IMR-90 (cell line): ENCODE data around the gene TASP1. TPM values are rescaled to one million over a fixed set of nuclear protein-coding genes. Genes with fewer than 3 reads are reported as not detected.

Experiments
- ATAC-seq: fragments of 200-7000 bp; cut with Tn5 transposase; 2 replicates; pipeline ENCODE4 v1.9.1; 2020; ENCODE audit warnings: low read depth, mild to moderate bottlenecking, moderate library complexity
- BruUV-seq: library from RNA; stranded (reverse); fragments of 400-500 nt; replicated peaks from 2 replicates; lab custom pipeline; 2021; lab: Mats Ljungman, UMichigan
- CTCF ChIA-PET: fragments of 300-600 bp; formaldehyde crosslinking; extraction: SDS; loops from one replicate; lab custom pipeline; 2021; ENCODE audit warnings: antibody characterized with exemption; lab: Yijun Ruan, JAX
- POLR2A ChIA-PET: fragments of 300-600 bp; sonication (Branson Sonifier 250); formaldehyde crosslinking; loops from one replicate; lab custom pipeline; 2022; ENCODE audit warnings: antibody characterized with exemption; ENCODE audit not compliant: unreplicated experiment; lab: Charles Lee
- DNase-seq: peaks from one replicate; pipeline ENCODE4 v3.0.0; 2013
- H2AFZ ChIP-seq: replicated peaks from 2 replicates; pipeline ENCODE3; 2013; ENCODE audit warnings: low read length, mild to moderate bottlenecking; ENCODE audit not compliant: poor library complexity
- H2AK5ac ChIP-seq: 2 replicates; pipeline ENCODE4 v1.6.1; 2013; ENCODE audit warnings: low read depth, low read length, inconsistent platforms
- H2AK9ac ChIP-seq: replicated peaks from 2 replicates; pipeline ENCODE3; 2013; ENCODE audit warnings: mild to moderate bottlenecking, low read depth, low read length, moderate library complexity; ENCODE audit not compliant: poor library complexity
- H2BK120ac ChIP-seq: 2 replicates; pipeline ENCODE4 v1.6.1; 2013; ENCODE audit warnings: low read depth, low read length, inconsistent platforms
- H2BK15ac ChIP-seq: 3 replicates; pipeline ENCODE4 v1.6.1; 2013; ENCODE audit warnings: low read depth, low read length, inconsistent platforms
- H2BK20ac ChIP-seq: 2 replicates; pipeline ENCODE4 v1.6.1; 2013; ENCODE audit warnings: low read depth, mild to moderate bottlenecking, inconsistent platforms, low read length, moderate library complexity
- H2BK5ac ChIP-seq: 2 replicates; pipeline ENCODE4 v1.6.1; 2013; ENCODE audit warnings: mild to moderate bottlenecking, low read depth, low read length, inconsistent platforms; ENCODE audit not compliant: poor library complexity, severe bottlenecking
- H3K14ac ChIP-seq: replicated peaks from 2 replicates; pipeline ENCODE4 v1.6.1; 2013; ENCODE audit warnings: low read depth, low read length, inconsistent platforms
- H3K18ac ChIP-seq: 2 replicates; pipeline ENCODE4 v1.6.1; 2013; ENCODE audit warnings: low read depth, low read length, control low read depth
- H3K23ac ChIP-seq: 2 replicates; pipeline ENCODE4 v1.6.1; 2013; ENCODE audit warnings: low read depth, low read length, inconsistent platforms
- H3K27ac ChIP-seq: 2 replicates; pipeline ENCODE4 v1.5.1; 2013; ENCODE audit warnings: mild to moderate bottlenecking, control low read depth, low read length; ENCODE audit not compliant: insufficient read depth
- H3K27me3 ChIP-seq: 2 replicates; pipeline ENCODE4 v1.6.1; 2013; ENCODE audit warnings: low read length; ENCODE audit not compliant: control insufficient read depth, insufficient read depth
- H3K36me3 ChIP-seq: 2 replicates; pipeline ENCODE4 v1.6.1; 2013; ENCODE audit warnings: low read length, mixed read lengths; ENCODE audit not compliant: control insufficient read depth, insufficient read depth
- H3K4ac ChIP-seq: 2 replicates; pipeline ENCODE4 v1.6.1; 2013; ENCODE audit warnings: low read depth, low read length, inconsistent platforms
- H3K4me1 ChIP-seq: 2 replicates; pipeline ENCODE4 v1.6.1; 2013; ENCODE audit warnings: low read length, mixed read lengths; ENCODE audit not compliant: control insufficient read depth, insufficient read depth
- H3K4me2 ChIP-seq: 2 replicates; pipeline ENCODE4 v1.6.1; 2013; ENCODE audit warnings: low read depth, mild to moderate bottlenecking, control low read depth, low read length, moderate library complexity
- H3K4me3 ChIP-seq: 2 replicates; pipeline ENCODE4 v1.5.1; 2013; ENCODE audit warnings: low read depth, mild to moderate bottlenecking, control low read depth, low read length, moderate library complexity; ENCODE audit not compliant: insufficient read depth
- H3K56ac ChIP-seq: 2 replicates; pipeline ENCODE4 v1.6.1; 2013; ENCODE audit warnings: low read length, inconsistent platforms; ENCODE audit not compliant: insufficient read depth; ENCODE audit errors: extremely low read depth
- H3K79me1 ChIP-seq, 2 experiments: 2 replicates each; pipeline ENCODE4 v1.6.1; 2013; ENCODE audit warnings: low read length in 2 of 2, inconsistent platforms in 1 of 2, low read depth in 1 of 2
- H3K9ac ChIP-seq: 2 replicates; pipeline ENCODE4 v1.6.1; 2013; ENCODE audit warnings: low read depth, low read length, control low read depth
- H3K9me1 ChIP-seq: 2 replicates; pipeline ENCODE4 v1.6.1; 2013; ENCODE audit warnings: low read length, inconsistent platforms; ENCODE audit not compliant: insufficient read depth
- H3K9me3 ChIP-seq: 2 replicates; pipeline ENCODE4 v1.6.1; 2013; ENCODE audit warnings: low read length; ENCODE audit not compliant: control insufficient read depth, insufficient read depth
- H4K20me1 ChIP-seq: 2 replicates; pipeline ENCODE4 v1.6.1; 2013; ENCODE audit warnings: low read length, inconsistent platforms; ENCODE audit not compliant: insufficient read depth
- H4K5ac ChIP-seq: 2 replicates; pipeline ENCODE4 v1.6.1; 2013; ENCODE audit warnings: mild to moderate bottlenecking, low read depth, low read length, control low read depth
- H4K8ac ChIP-seq, 2 experiments: 2 replicates each; pipeline ENCODE4 v1.6.1; 2013; ENCODE audit warnings: low read depth in 2 of 2, low read length in 2 of 2, control low read depth in 1 of 2, inconsistent platforms in 1 of 2
- H4K91ac ChIP-seq: 2 replicates; pipeline ENCODE4 v1.6.1; 2013; ENCODE audit warnings: low read depth, low read length, inconsistent platforms; ENCODE audit not compliant: insufficient read depth
- BHLHE40 ChIP-seq: fragments of 150-350 bp; IDR thresholded peaks from 2 replicates; pipeline ENCODE4 v1.6.1; 2016; ENCODE audit warnings: mild to moderate bottlenecking, low read depth, low read length
- CEBPB ChIP-seq: IDR thresholded peaks from 2 replicates; pipeline ENCODE4 v1.6.1; 2012; ENCODE audit warnings: low read depth, low read length, improper control_type of control experiment
- CHD1 ChIP-seq: IDR thresholded peaks from 2 replicates; pipeline ENCODE4 v1.6.1; 2012; ENCODE audit warnings: low read depth, low read length, improper control_type of control experiment
- FOS ChIP-seq: fragments of 150-350 bp; IDR thresholded peaks from 2 replicates; pipeline ENCODE4 v1.6.1; 2016; ENCODE audit warnings: low read depth, low read length
- MAFK ChIP-seq: IDR thresholded peaks from 2 replicates; pipeline ENCODE4 v1.6.1; 2012; ENCODE audit warnings: low read depth, low read length, improper control_type of control experiment
- MAZ ChIP-seq: IDR thresholded peaks from 2 replicates; pipeline ENCODE4 v1.6.1; 2012; ENCODE audit warnings: low read depth, mild to moderate bottlenecking, low read length, improper control_type of control experiment, moderate library complexity, borderline replicate concordance
- MXI1 ChIP-seq: IDR thresholded peaks from 2 replicates; pipeline ENCODE4 v1.6.1; 2012; ENCODE audit warnings: low read depth, mild to moderate bottlenecking, low read length, moderate library complexity, borderline replicate concordance
- POLR2A ChIP-seq: IDR thresholded peaks from 2 replicates; pipeline ENCODE4 v1.6.1; 2012; ENCODE audit warnings: mild to moderate bottlenecking, low read depth, low read length
- RAD21 ChIP-seq: IDR thresholded peaks from 2 replicates; pipeline ENCODE4 v1.6.1; 2012; ENCODE audit warnings: low read length, improper control_type of control experiment
- RCOR1 ChIP-seq: IDR thresholded peaks from 2 replicates; pipeline ENCODE4 v1.6.1; 2012; ENCODE audit warnings: mild to moderate bottlenecking, low read length, improper control_type of control experiment; ENCODE audit not compliant: insufficient replicate concordance
- RFX5 ChIP-seq: IDR thresholded peaks from 2 replicates; pipeline ENCODE4 v1.8.0; 2012; ENCODE audit warnings: low read depth, mild to moderate bottlenecking, low read length, moderate library complexity
- SMC3 ChIP-seq: fragments of 150-350 bp; IDR thresholded peaks from 2 replicates; pipeline ENCODE4 v1.6.1; 2016; ENCODE audit warnings: low read depth, mild to moderate bottlenecking, antibody characterized with exemption, low read length, moderate library complexity
- WGBS, 2 experiments: methylation state at CpG; one replicate each; pipeline versions ENCODE4 v1.1.5 to v1.1.7; 2013; ENCODE audit warnings: missing lambda C conversion rate in 2 of 2; ENCODE audit not compliant: insufficient read length in 1 of 2; ENCODE audit errors: extremely low coverage in 2 of 2; 5-methylcytosine and 5-hydroxymethylcytosine counted together
- dilution Hi-C: fragments of 300-500 bp; cut with HindIII; formaldehyde crosslinking; loops from one replicate; pipeline ENCODE4 v1.14.3; 2018; ENCODE audit warnings: low sequenced_read_pairs; ENCODE audit not compliant: unreplicated experiment
- in situ Hi-C: fragments of 300-500 bp; cut with MboI; formaldehyde crosslinking; loops from 3 replicates; pipeline ENCODE4 v1.14.3; 2019; ENCODE audit warnings: low sequenced_read_pairs, inconsistent platforms, mixed read lengths
- intact Hi-C: fragments of 100-400 bp; cut with micrococcal nuclease; formaldehyde crosslinking; loops from 2 replicates; pipeline ENCODE4 v1.10.0; 2022
- polyA plus RNA-seq, 3 experiments: library from polyadenylated mRNA; depleted of rRNA; stranded (reverse); fragments of >200 nt; gene quantifications; 2 replicates each; pipeline ENCODE4 v1.2.3, GENCODE V29; 2012; ENCODE audit warnings: low replicate concordance in 1 of 3
- total RNA-seq: library from RNA; depleted of rRNA; stranded (reverse); fragments of >200 nt; gene quantifications from 2 replicates; pipeline ENCODE4 v1.2.3, GENCODE V29; 2012
- TF ChIP-seq, protein P1 (sequence below): fragments of 150-350 bp; IDR thresholded peaks from 2 replicates; pipeline ENCODE4 v1.6.1; 2017; ENCODE audit warnings: mild to moderate bottlenecking, antibody characterized with exemption, low read length, low read depth
- TF ChIP-seq, protein P2 (sequence below): conservative IDR thresholded peaks from 2 replicates; pipeline ENCODE4 v1.5.1; 2012; ENCODE audit warnings: mild to moderate bottlenecking, low read depth, low read length, improper control_type of control experiment
- TF ChIP-seq, protein P3 (sequence below): fragments of 150-350 bp; IDR thresholded peaks from 2 replicates; pipeline ENCODE4 v1.6.1; 2016; ENCODE audit warnings: low read depth, mild to moderate bottlenecking, low read length, moderate library complexity, borderline replicate concordance

TASP1 gene
- total and polyA plus RNA-seq, 2 of the 4 experiments (the other 2 are of a cell fraction): 3.9 to 7.9 TPM

DNA sequence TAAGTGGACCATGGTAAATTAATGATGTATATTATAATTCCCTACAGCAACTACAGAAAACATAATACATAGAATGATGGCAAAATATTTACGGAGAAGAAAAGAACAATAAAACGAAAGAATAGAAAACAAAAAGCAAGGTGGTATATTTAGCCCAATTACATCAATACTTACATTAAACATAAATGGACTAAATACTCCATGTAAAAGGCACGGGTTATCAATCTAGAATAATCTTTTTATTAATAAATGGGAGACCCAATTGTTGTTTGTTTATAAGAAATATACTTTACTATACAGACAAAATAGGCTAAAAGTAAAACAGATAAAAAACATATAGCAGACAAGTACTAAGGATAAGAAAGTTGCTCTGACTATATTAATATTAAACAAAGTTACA is 137.2 kb downstream of the TASP1 start:
- Histone ChIP-seq H4K5ac (no peak overlapping the region), H3K18ac (no peak overlapping the region), H3K4ac (no peak overlapping the region), H4K8ac (no peak overlapping the region), H2BK5ac (no peak overlapping the region), H3K56ac (no peak overlapping the region), H2BK120ac (no peak overlapping the region), H2BK15ac (no peak overlapping the region), H3K4me3 (no peak overlapping the region), H2AK5ac (no peak overlapping the region), H3K23ac (no peak overlapping the region), H3K27me3 (no peaks in the 10 kb centered on the region), H3K79me1 (no peaks in the 10 kb centered on the region; a peak in 1 of 4 replicates), H3K14ac (no peak overlapping the region), H4K20me1 (no peaks in the 10 kb centered on the region), H3K36me3 (no peaks in the 10 kb centered on the region), H3K9ac (no peak overlapping the region), H3K27ac (no peak overlapping the region), H3K4me1 (no peaks in the 10 kb centered on the region), H3K9me3 (peaks cover 1% of the 10 kb centered on the region; the same call in 1 of the 2 replicates), H4K91ac (no peak overlapping the region), H2AFZ (no peak overlapping the region), H3K4me2 (no peak overlapping the region), H3K9me1 (no peaks in the 10 kb centered on the region), H2AK9ac (no peak overlapping the region), H2BK20ac (no peak overlapping the region)
- dilution Hi-C loops: no loop called here
- ATAC-seq (no peak), DNase-seq (no peak)
- no TSS peak for BruUV-seq
- in situ Hi-C loops: no loop called here
- WGBS, 2 experiments: no CpG with 5 or more reads among the region's 3 CpGs
- intact Hi-C loops: no loop called here
- CTCF ChIA-PET: no interaction called here
- POLR2A ChIA-PET: no interaction called here
- TF ChIP-seq, protein P1, sequence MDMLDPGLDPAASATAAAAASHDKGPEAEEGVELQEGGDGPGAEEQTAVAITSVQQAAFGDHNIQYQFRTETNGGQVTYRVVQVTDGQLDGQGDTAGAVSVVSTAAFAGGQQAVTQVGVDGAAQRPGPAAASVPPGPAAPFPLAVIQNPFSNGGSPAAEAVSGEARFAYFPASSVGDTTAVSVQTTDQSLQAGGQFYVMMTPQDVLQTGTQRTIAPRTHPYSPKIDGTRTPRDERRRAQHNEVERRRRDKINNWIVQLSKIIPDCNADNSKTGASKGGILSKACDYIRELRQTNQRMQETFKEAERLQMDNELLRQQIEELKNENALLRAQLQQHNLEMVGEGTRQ: no peak
- TF ChIP-seq BHLHE40 (no peak), CEBPB (no peak), POLR2A (no peak), SMC3 (no peak), MAZ (no peak), RFX5 (no peak), MXI1 (no peak), RCOR1 (no peak), RAD21 (no peak), CHD1 (no peak), FOS (no peak), MAFK (no peak)
- TF ChIP-seq, protein P2, sequence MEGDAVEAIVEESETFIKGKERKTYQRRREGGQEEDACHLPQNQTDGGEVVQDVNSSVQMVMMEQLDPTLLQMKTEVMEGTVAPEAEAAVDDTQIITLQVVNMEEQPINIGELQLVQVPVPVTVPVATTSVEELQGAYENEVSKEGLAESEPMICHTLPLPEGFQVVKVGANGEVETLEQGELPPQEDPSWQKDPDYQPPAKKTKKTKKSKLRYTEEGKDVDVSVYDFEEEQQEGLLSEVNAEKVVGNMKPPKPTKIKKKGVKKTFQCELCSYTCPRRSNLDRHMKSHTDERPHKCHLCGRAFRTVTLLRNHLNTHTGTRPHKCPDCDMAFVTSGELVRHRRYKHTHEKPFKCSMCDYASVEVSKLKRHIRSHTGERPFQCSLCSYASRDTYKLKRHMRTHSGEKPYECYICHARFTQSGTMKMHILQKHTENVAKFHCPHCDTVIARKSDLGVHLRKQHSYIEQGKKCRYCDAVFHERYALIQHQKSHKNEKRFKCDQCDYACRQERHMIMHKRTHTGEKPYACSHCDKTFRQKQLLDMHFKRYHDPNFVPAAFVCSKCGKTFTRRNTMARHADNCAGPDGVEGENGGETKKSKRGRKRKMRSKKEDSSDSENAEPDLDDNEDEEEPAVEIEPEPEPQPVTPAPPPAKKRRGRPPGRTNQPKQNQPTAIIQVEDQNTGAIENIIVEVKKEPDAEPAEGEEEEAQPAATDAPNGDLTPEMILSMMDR: no peak
- TF ChIP-seq, protein P3, sequence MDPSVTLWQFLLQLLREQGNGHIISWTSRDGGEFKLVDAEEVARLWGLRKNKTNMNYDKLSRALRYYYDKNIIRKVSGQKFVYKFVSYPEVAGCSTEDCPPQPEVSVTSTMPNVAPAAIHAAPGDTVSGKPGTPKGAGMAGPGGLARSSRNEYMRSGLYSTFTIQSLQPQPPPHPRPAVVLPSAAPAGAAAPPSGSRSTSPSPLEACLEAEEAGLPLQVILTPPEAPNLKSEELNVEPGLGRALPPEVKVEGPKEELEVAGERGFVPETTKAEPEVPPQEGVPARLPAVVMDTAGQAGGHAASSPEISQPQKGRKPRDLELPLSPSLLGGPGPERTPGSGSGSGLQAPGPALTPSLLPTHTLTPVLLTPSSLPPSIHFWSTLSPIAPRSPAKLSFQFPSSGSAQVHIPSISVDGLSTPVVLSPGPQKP: no peak
